Thyroid gland (tissue), 4 donors: ENCODE measurements around the gene ACAT2.

ENCODE experiments used
- CTCF ChIP-seq, 6 experiments: fragments of 200-600 bp in 3 of 6; fragments of 450-650 bp in 3 of 6; sonication (generic) in 3 of 6; IDR thresholded peaks; one replicate each; pipeline ENCODE4 v1.5.1; 2016 to 2019; ENCODE audit warnings: antibody characterized with exemption in 6 of 6, mild to moderate bottlenecking in 2 of 6, inconsistent platforms in 1 of 6, moderate library complexity in 1 of 6
- POLR2A ChIP-seq, 2 donors: fragments of 450-650 bp; IDR thresholded peaks; one replicate each; pipeline ENCODE4 v1.6.1; 2017; ENCODE audit warnings: antibody characterized with exemption in 2 of 2, mild to moderate bottlenecking in 2 of 2, moderate library complexity in 1 of 2

- TF ChIP-seq CTCF (IDR thresholded peaks at IDR 0.05): no peak
- TF ChIP-seq POLR2A (IDR thresholded peaks at IDR 0.05): no peak
These were observed 24.9 kb upstream of the ACAT2 start for GRCh38 chr6:159736908-159737307.
